MCF 10A (cell line): ENCODE measurements around the gene KLK8. TPM values are rescaled to one million over a fixed set of nuclear protein-coding genes. Genes with fewer than 3 reads are reported as not detected.

ENCODE experiments used
- BruUV-seq: library from RNA; stranded (reverse); fragments of 400-500 nt; replicated peaks from 2 replicates; lab custom pipeline; 2021; lab: Mats Ljungman, UMichigan
- CTCF ChIA-PET: fragments of 300-600 bp; sonication (Branson Sonifier 250); formaldehyde crosslinking; extraction: SDS; loops from one replicate; lab custom pipeline; 2021; ENCODE audit warnings: antibody characterized with exemption, inconsistent platforms; lab: Yijun Ruan, JAX
- POLR2A ChIA-PET: fragments of 300-600, 350-650 bp; sonication (Branson Sonifier 250); formaldehyde crosslinking; extraction: SDS; loops from one replicate; lab custom pipeline; 2020; ENCODE audit warnings: antibody characterized with exemption, inconsistent platforms; lab: Yijun Ruan, JAX
- DNase-seq: peaks from one replicate; pipeline ENCODE4 v3.0.0-alpha.2; 2018; ENCODE audit not compliant: unreplicated experiment
- H3K27ac Mint-ChIP-seq: one replicate; pipeline ENCODE4 v1.8.0; 2022; ENCODE audit warnings: mild to moderate bottlenecking, low read depth, mixed read lengths; ENCODE audit not compliant: unreplicated experiment
- H3K27me3 Mint-ChIP-seq: one replicate; pipeline ENCODE4 v1.8.0; 2022; ENCODE audit warnings: mixed read lengths; ENCODE audit not compliant: insufficient read depth, unreplicated experiment
- H3K36me3 Mint-ChIP-seq: one replicate; pipeline ENCODE4 v1.8.0; 2022; ENCODE audit warnings: mild to moderate bottlenecking, moderate library complexity, mixed read lengths; ENCODE audit not compliant: insufficient read depth, unreplicated experiment
- H3K4me1 Mint-ChIP-seq: one replicate; pipeline ENCODE4 v1.8.0; 2022; ENCODE audit warnings: mixed read lengths; ENCODE audit not compliant: insufficient read depth, unreplicated experiment
- H3K4me3 Mint-ChIP-seq: one replicate; pipeline ENCODE4 v1.8.0; 2022; ENCODE audit warnings: mild to moderate bottlenecking, moderate library complexity, mixed read lengths; ENCODE audit not compliant: unreplicated experiment
- H3K9me3 Mint-ChIP-seq: one replicate; pipeline ENCODE4 v1.8.0; 2022; ENCODE audit warnings: mixed read lengths; ENCODE audit not compliant: unreplicated experiment
- CTCF ChIP-seq: fragments of 200-600 bp; IDR thresholded peaks from one replicate; pipeline ENCODE4 v1.8.0; 2022; ENCODE audit warnings: antibody characterized with exemption, mild to moderate bottlenecking; ENCODE audit not compliant: unreplicated experiment
- intact Hi-C: fragments of 100-400 bp; cut with micrococcal nuclease; formaldehyde crosslinking; loops from 2 replicates; pipeline ENCODE4 v1.14.1; 2022
- total RNA-seq: library from RNA; stranded (reverse); gene quantifications from 2 replicates; pipeline ENCODE4 v1.2.3, GENCODE V29; 2022

Gene KLK8
- total RNA-seq, 1 experiment from 2014 or later: not detected

- POLR2A ChIA-PET: no interaction called here
- Mint-ChIP-seq H3K4me3 (no peak overlapping the region), H3K36me3 (no peaks in the 10 kb centered on the region), H3K27me3 (peaks cover 12% of the 10 kb centered on the region), H3K4me1 (peaks cover 6% of the 10 kb centered on the region), H3K9me3 (peaks cover 51% of the 10 kb centered on the region), H3K27ac (no peak overlapping the region)
- BruUV-seq: no TSS peak
- intact Hi-C loops: no loop called here
- no peak for TF ChIP-seq CTCF
- no peak for DNase-seq
- CTCF ChIA-PET: no interaction called here
These were observed 29.9 kb upstream of the KLK8 start for GRCh38 chr19:51031220-51031879.

- BruUV-seq: no TSS peak
- POLR2A ChIA-PET: no interaction called here
- no peaks in the 10 kb centered on the region for H3K36me3 Mint-ChIP-seq
- intact Hi-C loops: no loop called here
- DNase-seq: no peak
- CTCF ChIA-PET: no interaction called here
- no peak overlapping the region for H3K27ac Mint-ChIP-seq
- no peak overlapping the region for H3K4me3 Mint-ChIP-seq
- peaks cover 6% of the 10 kb centered on the region for H3K4me1 Mint-ChIP-seq
- peaks cover 12% of the 10 kb centered on the region for H3K27me3 Mint-ChIP-seq
- no peak for TF ChIP-seq CTCF
- peaks cover 49% of the 10 kb centered on the region for H3K9me3 Mint-ChIP-seq
These were observed 29.2 kb upstream of the KLK8 start for GRCh38 chr19:51030631-51031030.

GRCh38 chr19:51029718-51030117 lies 28.3 kb upstream of the KLK8 start:
- Mint-ChIP-seq H3K27me3 (peaks cover 7% of the 10 kb centered on the region), H3K36me3 (no peaks in the 10 kb centered on the region), H3K4me3 (no peak overlapping the region), H3K4me1 (peaks cover 6% of the 10 kb centered on the region), H3K9me3 (peaks cover 40% of the 10 kb centered on the region), H3K27ac (no peak overlapping the region)
- CTCF ChIA-PET: no interaction called here
- POLR2A ChIA-PET: no interaction called here
- no peak for DNase-seq
- intact Hi-C loops: loop anchor here (10.0 kb wide), 1 partner anchor 755 kb away; no protein-coding TSS in a partner anchor
- no peak for TF ChIP-seq CTCF
- no TSS peak for BruUV-seq

- BruUV-seq: no TSS peak
- Mint-ChIP-seq H3K4me1 (peaks cover 6% of the 10 kb centered on the region), H3K27ac (no peak overlapping the region), H3K4me3 (no peak overlapping the region), H3K27me3 (no peaks in the 10 kb centered on the region), H3K9me3 (peaks cover 30% of the 10 kb centered on the region), H3K36me3 (no peaks in the 10 kb centered on the region)
- no peak for TF ChIP-seq CTCF
- intact Hi-C loops: loop anchor here (10.0 kb wide), 1 partner anchor 757 kb away; no protein-coding TSS in a partner anchor
- POLR2A ChIA-PET: interaction anchor here (1.4 kb wide), 1 partner anchor 81 kb away, joined by 3 read pairs; the partner anchor contains the start of gene CTU1
- CTCF ChIA-PET: interaction anchor here (1.2 kb wide), 1 partner anchor 68 kb away, joined by 3 read pairs; no protein-coding TSS in a partner anchor
- no peak for DNase-seq
These were observed 26.5 kb upstream of the KLK8 start for GRCh38 chr19:51027873-51028272.
